Activated T-cell treated with anti-CD3 and anti-CD28 coated beads for 1 hour (primary cell): ENCODE results near the gene PRKAR2A.
"Not testable (repeated sequence)": the region's sequence is repeated elsewhere in the genome, so short reads cannot be mapped to it uniquely, and the experiment has no call there.

Experiments used
- DNase-seq: peaks from one replicate; pipeline ENCODE4 v3.0.0-alpha.2; 2020; ENCODE audit warnings: low read depth

PRKAR2A gene

GRCh38 chr3:48776854-48777253, 70.8 kb downstream of the PRKAR2A start:
- no peak for DNase-seq

GRCh38 chr3:48770192-48770502, 77.5 kb downstream of the PRKAR2A start:
- no peak for DNase-seq

GRCh38 chr3:48765376-48765775, 82.3 kb downstream of the PRKAR2A start:
- DNase-seq, result no peak

- DNase-seq, result no peak
Observed at GRCh38 chr3:48762816-48763215, 84.9 kb downstream of the PRKAR2A start.

GRCh38 chr3:48759991-48760540, 87.6 kb downstream of the PRKAR2A start:
- not testable (repeated sequence) for DNase-seq

- not testable (repeated sequence) for DNase-seq
Observed at GRCh38 chr3:48759531-48759930, 88.1 kb downstream of the PRKAR2A start.

GRCh38 chr3:48759071-48759470, 88.6 kb downstream of the PRKAR2A start:
- no peak for DNase-seq

GRCh38 chr3:48756640-48757039, 91.0 kb downstream of the PRKAR2A start:
- no peak for DNase-seq

GRCh38 chr3:48750856-48751255, 96.8 kb downstream of the PRKAR2A start:
- no peak for DNase-seq

GRCh38 chr3:48748754-48749153, 98.9 kb downstream of the PRKAR2A start:
- DNase-seq, result no peak

GRCh38 chr3:48747706-48748105, 100.0 kb downstream of the PRKAR2A start:
- DNase-seq, result no peak

GRCh38 chr3:48747015-48747615, 100.6 kb downstream of the PRKAR2A start:
- DNase-seq, result no peak

- no peak for DNase-seq
Observed at GRCh38 chr3:48743773-48744172, 103.9 kb downstream of the PRKAR2A start.

GRCh38 chr3:48741226-48741625, 106.4 kb downstream of the PRKAR2A start:
- DNase-seq, result not testable (repeated sequence)

- peak; percentile 24 for DNase-seq
Observed at GRCh38 chr3:48739955-48740823, 107.5 kb downstream of the PRKAR2A start.

- DNase-seq, result no peak
Observed at GRCh38 chr3:48739617-48739954, 108.1 kb downstream of the PRKAR2A start.

- no peak for DNase-seq
Observed at GRCh38 chr3:48738926-48739616, 108.6 kb downstream of the PRKAR2A start.

GRCh38 chr3:48738144-48738536, 109.5 kb downstream of the PRKAR2A start:
- no peak for DNase-seq

GRCh38 chr3:48735075-48735767, 112.5 kb downstream of the PRKAR2A start:
- DNase-seq, result not testable (repeated sequence)

- not testable (repeated sequence) for DNase-seq
Observed at GRCh38 chr3:48734541-48734940, 113.1 kb downstream of the PRKAR2A start.

- not testable (repeated sequence) for DNase-seq
Observed at GRCh38 chr3:48733752-48734518, 113.7 kb downstream of the PRKAR2A start.
